C4-2B (cell line): ENCODE data around the gene ANKRD1.

Experiments used
- H3K27ac ChIP-seq: fragments of 450-650 bp; 2 replicates; pipeline ENCODE4 v1.5.1; 2017
- ZFX ChIP-seq: fragments of 450-650 bp; IDR thresholded peaks from 2 replicates; pipeline ENCODE4 v1.6.1; 2017
- TF ChIP-seq, protein P1 (sequence below): fragments of 450-650 bp; conservative IDR thresholded peaks from 2 replicates; pipeline ENCODE4 v1.5.1; 2017; ENCODE audit warnings: mild to moderate bottlenecking

ANKRD1 gene

DNA sequence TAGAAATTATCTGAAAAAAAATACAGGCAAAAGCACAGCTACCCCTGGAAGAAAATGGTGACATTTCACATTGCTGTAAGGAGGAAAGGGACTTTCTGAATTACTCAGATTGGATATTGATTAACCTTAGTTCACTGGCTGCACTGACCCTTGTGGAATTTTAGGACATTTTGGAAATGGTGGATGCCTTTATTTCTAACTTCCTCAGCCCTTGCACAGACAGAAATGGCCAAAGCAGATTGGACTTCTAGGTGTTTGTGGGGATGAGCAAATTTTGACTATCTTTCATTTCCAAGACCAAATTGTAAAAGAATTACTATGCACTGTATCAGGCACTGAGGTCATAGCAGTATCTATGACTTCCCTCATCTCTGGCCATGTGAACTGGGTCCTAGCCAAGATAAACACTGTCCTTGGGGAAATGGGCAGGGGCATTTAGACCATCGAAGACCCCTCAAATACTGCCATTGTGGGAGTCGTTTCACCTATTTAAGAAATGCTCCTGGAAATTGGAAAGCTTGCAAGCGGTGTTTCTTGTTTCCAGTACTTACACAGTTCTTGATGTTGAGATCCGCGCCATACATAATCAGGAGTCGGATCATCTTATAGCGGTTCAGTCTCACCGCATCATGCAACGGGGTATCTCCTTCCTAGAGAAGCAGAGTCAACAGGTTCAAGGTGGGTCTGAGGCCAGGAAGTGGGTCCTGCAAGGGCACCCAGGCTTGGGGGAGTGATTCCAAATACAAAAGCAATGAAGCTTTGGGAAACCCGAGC lies 5.7 kb downstream of the ANKRD1 start:
- no peak overlapping the region for H3K27ac ChIP-seq
- TF ChIP-seq, protein P1, sequence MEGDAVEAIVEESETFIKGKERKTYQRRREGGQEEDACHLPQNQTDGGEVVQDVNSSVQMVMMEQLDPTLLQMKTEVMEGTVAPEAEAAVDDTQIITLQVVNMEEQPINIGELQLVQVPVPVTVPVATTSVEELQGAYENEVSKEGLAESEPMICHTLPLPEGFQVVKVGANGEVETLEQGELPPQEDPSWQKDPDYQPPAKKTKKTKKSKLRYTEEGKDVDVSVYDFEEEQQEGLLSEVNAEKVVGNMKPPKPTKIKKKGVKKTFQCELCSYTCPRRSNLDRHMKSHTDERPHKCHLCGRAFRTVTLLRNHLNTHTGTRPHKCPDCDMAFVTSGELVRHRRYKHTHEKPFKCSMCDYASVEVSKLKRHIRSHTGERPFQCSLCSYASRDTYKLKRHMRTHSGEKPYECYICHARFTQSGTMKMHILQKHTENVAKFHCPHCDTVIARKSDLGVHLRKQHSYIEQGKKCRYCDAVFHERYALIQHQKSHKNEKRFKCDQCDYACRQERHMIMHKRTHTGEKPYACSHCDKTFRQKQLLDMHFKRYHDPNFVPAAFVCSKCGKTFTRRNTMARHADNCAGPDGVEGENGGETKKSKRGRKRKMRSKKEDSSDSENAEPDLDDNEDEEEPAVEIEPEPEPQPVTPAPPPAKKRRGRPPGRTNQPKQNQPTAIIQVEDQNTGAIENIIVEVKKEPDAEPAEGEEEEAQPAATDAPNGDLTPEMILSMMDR, result no peak
- no peak for TF ChIP-seq ZFX

- no peak overlapping the region for H3K27ac ChIP-seq
- no peak for TF ChIP-seq ZFX
- TF ChIP-seq, protein P1, result no peak
These were observed 7.0 kb downstream of the ANKRD1 start for GRCh38 chr10:90913774-90914420.

GRCh38 chr10:90912854-90913479 lies 7.9 kb downstream of the ANKRD1 start:
- TF ChIP-seq, protein P1, result no peak
- no peak for TF ChIP-seq ZFX
- no peak overlapping the region for H3K27ac ChIP-seq

DNA sequence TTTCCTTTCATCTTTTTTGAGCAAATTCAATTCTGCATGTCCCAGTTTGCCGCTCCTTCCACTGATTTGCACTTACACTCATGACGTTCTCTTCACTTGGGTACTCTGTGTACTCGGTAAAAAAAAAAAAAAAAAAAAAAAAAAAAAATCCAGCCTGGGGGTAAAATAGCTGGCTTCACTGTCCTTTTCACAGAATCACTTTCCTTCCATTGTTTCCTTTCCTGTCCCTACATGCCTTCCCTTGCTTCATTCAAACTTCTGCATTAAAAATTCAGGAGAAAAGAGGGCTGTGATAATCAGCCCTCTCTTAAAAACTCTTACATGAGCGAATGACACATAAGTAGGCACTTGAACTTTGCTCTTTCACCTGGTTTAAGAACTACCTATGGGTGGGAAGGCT lies 8.7 kb downstream of the ANKRD1 start:
- no peak for TF ChIP-seq ZFX
- TF ChIP-seq, protein P1, result no peak
- H3K27ac ChIP-seq, result no peak overlapping the region

GRCh38 chr10:90911133-90912051 lies 9.5 kb downstream of the ANKRD1 start:
- no peak overlapping the region for H3K27ac ChIP-seq
- TF ChIP-seq, protein P1, result peak; percentile 92
- TF ChIP-seq ZFX, result no peak

DNA sequence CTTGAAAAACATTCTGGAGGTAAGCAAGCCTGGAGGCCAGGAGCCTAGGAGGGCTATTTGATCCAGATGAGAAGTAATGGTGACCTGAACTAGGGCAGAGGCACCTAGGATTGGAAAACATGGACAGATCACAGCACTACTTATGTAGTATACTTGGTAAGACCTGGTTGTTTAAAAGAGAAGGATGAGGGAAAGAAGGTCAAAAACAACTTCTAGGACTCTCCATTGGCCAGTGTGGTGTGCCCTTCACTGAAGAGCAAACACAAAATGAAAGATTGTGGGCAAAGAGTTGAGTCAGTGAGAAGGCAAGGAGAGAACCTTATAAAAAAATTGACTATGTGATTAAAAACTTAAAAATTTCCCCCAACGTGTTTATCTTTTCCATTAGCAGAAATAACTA lies 14.3 kb downstream of the ANKRD1 start:
- no peak overlapping the region for H3K27ac ChIP-seq
- TF ChIP-seq ZFX, result no peak
- TF ChIP-seq, protein P1, result no peak
